Fibroblast of lung (primary cell): ENCODE data around the gene ZNF528.

ENCODE experiments used
- EZH2 ChIP-seq: IDR thresholded peaks from 2 replicates; pipeline ENCODE4 v1.5.1; 2012; ENCODE audit warnings: low read length, control low read depth, mild to moderate bottlenecking; ENCODE audit errors: missing control alignments
- TF ChIP-seq, protein P1 (sequence below), 2 donors: IDR thresholded peaks in 1 of 2; conservative IDR thresholded peaks in 1 of 2; 1 replicate in 1 of 2; 2 replicates in 1 of 2; pipeline ENCODE4 v1.5.1; 2011 to 2012; ENCODE audit warnings: low read length in 2 of 2, control low read depth in 1 of 2, inconsistent platforms in 1 of 2, low read depth in 1 of 2, mild to moderate bottlenecking in 1 of 2

- TF ChIP-seq, protein P1, sequence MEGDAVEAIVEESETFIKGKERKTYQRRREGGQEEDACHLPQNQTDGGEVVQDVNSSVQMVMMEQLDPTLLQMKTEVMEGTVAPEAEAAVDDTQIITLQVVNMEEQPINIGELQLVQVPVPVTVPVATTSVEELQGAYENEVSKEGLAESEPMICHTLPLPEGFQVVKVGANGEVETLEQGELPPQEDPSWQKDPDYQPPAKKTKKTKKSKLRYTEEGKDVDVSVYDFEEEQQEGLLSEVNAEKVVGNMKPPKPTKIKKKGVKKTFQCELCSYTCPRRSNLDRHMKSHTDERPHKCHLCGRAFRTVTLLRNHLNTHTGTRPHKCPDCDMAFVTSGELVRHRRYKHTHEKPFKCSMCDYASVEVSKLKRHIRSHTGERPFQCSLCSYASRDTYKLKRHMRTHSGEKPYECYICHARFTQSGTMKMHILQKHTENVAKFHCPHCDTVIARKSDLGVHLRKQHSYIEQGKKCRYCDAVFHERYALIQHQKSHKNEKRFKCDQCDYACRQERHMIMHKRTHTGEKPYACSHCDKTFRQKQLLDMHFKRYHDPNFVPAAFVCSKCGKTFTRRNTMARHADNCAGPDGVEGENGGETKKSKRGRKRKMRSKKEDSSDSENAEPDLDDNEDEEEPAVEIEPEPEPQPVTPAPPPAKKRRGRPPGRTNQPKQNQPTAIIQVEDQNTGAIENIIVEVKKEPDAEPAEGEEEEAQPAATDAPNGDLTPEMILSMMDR (conservative IDR thresholded peaks at IDR 0.05 in 1 of 2, IDR thresholded peaks at IDR 0.05 in 1 of 2; ENCODE audit: low read depth in 1 of 2, low read length in 2 of 2), result no peak
- TF ChIP-seq EZH2, result no peak
Observed at GRCh38 chr19:52464798-52465470, 67.3 kb downstream of the ZNF528 start.
